HepG2 (cell line): ENCODE data around the gene ZNF446.

Experiments
- CCAR2 ChIP-seq: fragments of 200-400 bp; formaldehyde crosslinking; optimal IDR thresholded peaks from 2 replicates; pipeline ENCODE3; 2018; ENCODE audit warnings: low read depth, mild to moderate bottlenecking, low read length, moderate library complexity
- ESRRA ChIP-seq: sonication (generic); formaldehyde crosslinking; IDR thresholded peaks from 2 replicates; pipeline ENCODE4 v1.5.1; 2020; ENCODE audit warnings: mild to moderate bottlenecking, low read depth, missing genetic modification reagents
- HDAC1 ChIP-seq: sonication (generic); formaldehyde crosslinking; IDR thresholded peaks from 2 replicates; pipeline ENCODE4 v1.5.1; 2020; ENCODE audit warnings: mild to moderate bottlenecking, missing genetic modification reagents
- HMG20B ChIP-seq: conservative IDR thresholded peaks from 2 replicates; pipeline ENCODE4 v1.6.1; 2016; ENCODE audit warnings: missing genetic modification reagents, missing compliant biosample characterization
- JUND ChIP-seq: sonication (generic); formaldehyde crosslinking; IDR thresholded peaks from 2 replicates; pipeline ENCODE4 v1.8.0; 2022; ENCODE audit warnings: mild to moderate bottlenecking, missing genetic modification reagents
- MTA1 ChIP-seq: sonication (generic); formaldehyde crosslinking; IDR thresholded peaks from 2 replicates; pipeline ENCODE4 v1.4.0; 2020; ENCODE audit warnings: missing genetic modification reagents, mild to moderate bottlenecking, borderline replicate concordance
- NCOA2 ChIP-seq: sonication (generic); formaldehyde crosslinking; IDR thresholded peaks from 2 replicates; pipeline ENCODE4 v1.8.0; 2022; ENCODE audit warnings: inconsistent platforms
- TEAD2 ChIP-seq: sonication (generic); formaldehyde crosslinking; IDR thresholded peaks from 2 replicates; pipeline ENCODE4 v1.9.0; 2021; ENCODE audit warnings: missing genetic modification reagents
- TEAD3 ChIP-seq: optimal IDR thresholded peaks from 2 replicates; pipeline ENCODE3; 2016; ENCODE audit warnings: borderline replicate concordance
- XBP1 ChIP-seq: sonication (generic); formaldehyde crosslinking; IDR thresholded peaks from 2 replicates; pipeline ENCODE4 v1.5.0; 2020; ENCODE audit warnings: missing genetic modification reagents
- ZFP90 ChIP-seq: sonication (generic); formaldehyde crosslinking; IDR thresholded peaks from 2 replicates; pipeline ENCODE4 v1.8.0; 2022; ENCODE audit warnings: missing genetic modification reagents, mild to moderate bottlenecking, inconsistent platforms, borderline replicate concordance
- ZNF501 ChIP-seq: sonication (generic); formaldehyde crosslinking; IDR thresholded peaks from 2 replicates; pipeline ENCODE4 v1.5.1; 2020; ENCODE audit warnings: mild to moderate bottlenecking, moderate library complexity, missing genetic modification reagents
- TF ChIP-seq, protein P1 (sequence below): sonication (generic); formaldehyde crosslinking; IDR thresholded peaks from 2 replicates; pipeline ENCODE4 v1.4.0; 2020; ENCODE audit warnings: missing genetic modification reagents

GRCh38 chr19:58434217-58434616, 41.9 kb upstream of the ZNF446 start:
- TF ChIP-seq, protein P1, sequence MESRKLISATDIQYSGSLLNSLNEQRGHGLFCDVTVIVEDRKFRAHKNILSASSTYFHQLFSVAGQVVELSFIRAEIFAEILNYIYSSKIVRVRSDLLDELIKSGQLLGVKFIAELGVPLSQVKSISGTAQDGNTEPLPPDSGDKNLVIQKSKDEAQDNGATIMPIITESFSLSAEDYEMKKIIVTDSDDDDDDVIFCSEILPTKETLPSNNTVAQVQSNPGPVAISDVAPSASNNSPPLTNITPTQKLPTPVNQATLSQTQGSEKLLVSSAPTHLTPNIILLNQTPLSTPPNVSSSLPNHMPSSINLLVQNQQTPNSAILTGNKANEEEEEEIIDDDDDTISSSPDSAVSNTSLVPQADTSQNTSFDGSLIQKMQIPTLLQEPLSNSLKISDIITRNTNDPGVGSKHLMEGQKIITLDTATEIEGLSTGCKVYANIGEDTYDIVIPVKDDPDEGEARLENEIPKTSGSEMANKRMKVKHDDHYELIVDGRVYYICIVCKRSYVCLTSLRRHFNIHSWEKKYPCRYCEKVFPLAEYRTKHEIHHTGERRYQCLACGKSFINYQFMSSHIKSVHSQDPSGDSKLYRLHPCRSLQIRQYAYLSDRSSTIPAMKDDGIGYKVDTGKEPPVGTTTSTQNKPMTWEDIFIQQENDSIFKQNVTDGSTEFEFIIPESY (CRISPR knock-in tag), result no peak
- TF ChIP-seq TEAD3 (CRISPR knock-in tag) (no peak), ZFP90 (no peak), NCOA2 (CRISPR knock-in tag) (no peak), TEAD2 (CRISPR knock-in tag) (no peak), ESRRA (CRISPR knock-in tag) (no peak), MTA1 (CRISPR knock-in tag) (no peak), ZNF501 (CRISPR knock-in tag) (no peak), XBP1 (CRISPR knock-in tag) (no peak), CCAR2 (no peak), HDAC1 (no peak), HMG20B (no peak), JUND (CRISPR knock-in tag) (no peak)
